ENCODE measurements around the gene OLFML3.

DNA sequence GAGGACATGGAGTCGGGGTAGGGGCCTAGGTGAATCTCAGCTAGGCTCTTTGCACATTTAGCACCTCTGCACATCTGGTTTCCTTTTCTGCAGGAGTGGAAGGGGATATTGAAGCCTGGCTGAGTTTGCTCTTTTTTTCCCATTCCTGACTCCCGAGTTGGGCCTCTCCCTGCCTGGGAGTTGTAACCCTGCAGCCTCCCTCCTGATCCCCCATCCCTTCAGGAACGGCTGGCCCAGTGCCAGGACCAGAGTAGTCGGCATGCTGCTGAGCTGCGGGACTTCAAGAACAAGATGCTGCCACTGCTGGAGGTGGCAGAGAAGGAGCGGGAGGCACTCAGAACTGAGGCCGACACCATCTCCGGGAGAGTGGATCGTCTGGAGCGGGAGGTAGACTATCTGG is 836 bp downstream of the OLFML3 start:
- TF ChIP-seq, protein P1, sequence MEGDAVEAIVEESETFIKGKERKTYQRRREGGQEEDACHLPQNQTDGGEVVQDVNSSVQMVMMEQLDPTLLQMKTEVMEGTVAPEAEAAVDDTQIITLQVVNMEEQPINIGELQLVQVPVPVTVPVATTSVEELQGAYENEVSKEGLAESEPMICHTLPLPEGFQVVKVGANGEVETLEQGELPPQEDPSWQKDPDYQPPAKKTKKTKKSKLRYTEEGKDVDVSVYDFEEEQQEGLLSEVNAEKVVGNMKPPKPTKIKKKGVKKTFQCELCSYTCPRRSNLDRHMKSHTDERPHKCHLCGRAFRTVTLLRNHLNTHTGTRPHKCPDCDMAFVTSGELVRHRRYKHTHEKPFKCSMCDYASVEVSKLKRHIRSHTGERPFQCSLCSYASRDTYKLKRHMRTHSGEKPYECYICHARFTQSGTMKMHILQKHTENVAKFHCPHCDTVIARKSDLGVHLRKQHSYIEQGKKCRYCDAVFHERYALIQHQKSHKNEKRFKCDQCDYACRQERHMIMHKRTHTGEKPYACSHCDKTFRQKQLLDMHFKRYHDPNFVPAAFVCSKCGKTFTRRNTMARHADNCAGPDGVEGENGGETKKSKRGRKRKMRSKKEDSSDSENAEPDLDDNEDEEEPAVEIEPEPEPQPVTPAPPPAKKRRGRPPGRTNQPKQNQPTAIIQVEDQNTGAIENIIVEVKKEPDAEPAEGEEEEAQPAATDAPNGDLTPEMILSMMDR (IDR thresholded peaks at IDR 0.05), result no peak
- TF ChIP-seq POLR2A (IDR thresholded peaks at IDR 0.05), result no peak

Data from Peyer's patch (tissue), 4 donors.